ENCODE results near the gene MTRR.

DNA sequence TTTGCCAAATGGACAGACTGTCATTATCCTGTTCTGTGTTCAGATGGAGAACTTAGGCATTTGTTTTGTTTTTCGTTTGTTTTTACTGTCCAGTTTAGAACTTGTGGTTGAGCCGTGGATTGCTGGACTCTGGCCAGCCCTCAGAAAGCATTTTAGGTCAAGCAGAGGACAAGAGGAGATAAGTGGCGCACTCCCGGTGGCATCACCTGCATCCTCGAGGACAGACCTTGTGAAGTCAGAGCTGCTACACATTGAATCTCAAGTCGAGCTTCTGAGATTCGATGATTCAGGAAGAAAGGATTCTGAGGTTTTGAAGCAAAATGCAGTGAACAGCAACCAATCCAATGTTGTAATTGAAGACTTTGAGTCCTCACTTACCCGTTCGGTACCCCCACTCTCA is 8.9 kb downstream of the MTRR start:
- TF ChIP-seq, protein P1, sequence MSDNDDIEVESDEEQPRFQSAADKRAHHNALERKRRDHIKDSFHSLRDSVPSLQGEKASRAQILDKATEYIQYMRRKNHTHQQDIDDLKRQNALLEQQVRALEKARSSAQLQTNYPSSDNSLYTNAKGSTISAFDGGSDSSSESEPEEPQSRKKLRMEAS (IDR thresholded peaks at IDR 0.05): no peak
- TF ChIP-seq, protein P2, sequence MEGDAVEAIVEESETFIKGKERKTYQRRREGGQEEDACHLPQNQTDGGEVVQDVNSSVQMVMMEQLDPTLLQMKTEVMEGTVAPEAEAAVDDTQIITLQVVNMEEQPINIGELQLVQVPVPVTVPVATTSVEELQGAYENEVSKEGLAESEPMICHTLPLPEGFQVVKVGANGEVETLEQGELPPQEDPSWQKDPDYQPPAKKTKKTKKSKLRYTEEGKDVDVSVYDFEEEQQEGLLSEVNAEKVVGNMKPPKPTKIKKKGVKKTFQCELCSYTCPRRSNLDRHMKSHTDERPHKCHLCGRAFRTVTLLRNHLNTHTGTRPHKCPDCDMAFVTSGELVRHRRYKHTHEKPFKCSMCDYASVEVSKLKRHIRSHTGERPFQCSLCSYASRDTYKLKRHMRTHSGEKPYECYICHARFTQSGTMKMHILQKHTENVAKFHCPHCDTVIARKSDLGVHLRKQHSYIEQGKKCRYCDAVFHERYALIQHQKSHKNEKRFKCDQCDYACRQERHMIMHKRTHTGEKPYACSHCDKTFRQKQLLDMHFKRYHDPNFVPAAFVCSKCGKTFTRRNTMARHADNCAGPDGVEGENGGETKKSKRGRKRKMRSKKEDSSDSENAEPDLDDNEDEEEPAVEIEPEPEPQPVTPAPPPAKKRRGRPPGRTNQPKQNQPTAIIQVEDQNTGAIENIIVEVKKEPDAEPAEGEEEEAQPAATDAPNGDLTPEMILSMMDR (IDR thresholded peaks at IDR 0.05; ENCODE audit: control extremely low read depth in 1 of 3, insufficient read depth in 1 of 3, low read depth in 1 of 3, low read length in 3 of 3): no peak
- TF ChIP-seq TCF12 (IDR thresholded peaks at IDR 0.05; ENCODE audit: low read depth, low read length): no peak
- TF ChIP-seq POLR2A (IDR thresholded peaks at IDR 0.05; ENCODE audit: control extremely low read depth in 1 of 2, low read depth in 2 of 2, low read length in 2 of 2): no peak

All from H1 (cell line).